ENCODE data around the gene ZNF80.

The ZNF80 gene

GRCh38 chr3:114218006-114218405, 19.4 kb downstream of the ZNF80 start:
- H3K4me2 ChIP-seq (ENCODE audit: low read depth, low read length), result no peak overlapping the region
- no peak overlapping the region for H3K4me3 ChIP-seq (ENCODE audit: low read length)
- no peaks in the 10 kb centered on the region for H3K36me3 ChIP-seq (replicated peaks; ENCODE audit: insufficient read depth, low read length)
- no peak for TF ChIP-seq CTCF (IDR thresholded peaks at IDR 0.05; ENCODE audit: low read length)
- no peak for TF ChIP-seq EZH2phosphoT487 (IDR thresholded peaks at IDR 0.05; ENCODE audit: low read length)
- TF ChIP-seq EZH2 (optimal IDR thresholded peaks at IDR 0.05; ENCODE audit: low read depth, low read length), result no peak
- no peak overlapping the region for H2AFZ ChIP-seq (ENCODE audit: low read length)
- H3F3A ChIP-seq (ENCODE audit: insufficient read depth, low read length), result peaks cover 5% of the 10 kb centered on the region; the same call in 1 of the 2 replicates
- no peak overlapping the region for H3K27ac ChIP-seq (ENCODE audit: low read length)
- H3K9me2 ChIP-seq (replicated peaks; ENCODE audit: insufficient read depth, low read length), result no peaks in the 10 kb centered on the region
- H3K9ac ChIP-seq (ENCODE audit: low read length), result no peak overlapping the region
- H4K20me1 ChIP-seq (ENCODE audit: insufficient read depth, low read length), result no peaks in the 10 kb centered on the region
- H3K4me1 ChIP-seq (ENCODE audit: low read length), result peaks cover 11% of the 10 kb centered on the region
- H3K9me3 ChIP-seq (replicated peaks; ENCODE audit: insufficient read depth, low read length), result no peaks in the 10 kb centered on the region
- H3K79me2 ChIP-seq (ENCODE audit: low read length), result no peaks in the 10 kb centered on the region
- no peak for DNase-seq
- H3K27me3 ChIP-seq (replicated peaks; ENCODE audit: insufficient read depth, low read length), result no peaks in the 10 kb centered on the region

GRCh38 chr3:114217266-114217665, 20.1 kb downstream of the ZNF80 start:
- Histone ChIP-seq H3F3A (ENCODE audit: insufficient read depth, low read length) (no peaks in the 10 kb centered on the region), H3K36me3 (replicated peaks; ENCODE audit: insufficient read depth, low read length) (no peaks in the 10 kb centered on the region), H3K27me3 (replicated peaks; ENCODE audit: insufficient read depth, low read length) (no peaks in the 10 kb centered on the region), H3K9me2 (replicated peaks; ENCODE audit: insufficient read depth, low read length) (no peaks in the 10 kb centered on the region), H3K4me2 (ENCODE audit: low read depth, low read length) (no peak overlapping the region), H3K4me3 (ENCODE audit: low read length) (no peak overlapping the region), H3K27ac (ENCODE audit: low read length) (no peak overlapping the region), H3K9me3 (replicated peaks; ENCODE audit: insufficient read depth, low read length) (no peaks in the 10 kb centered on the region), H3K79me2 (ENCODE audit: low read length) (no peaks in the 10 kb centered on the region), H2AFZ (ENCODE audit: low read length) (no peak overlapping the region), H4K20me1 (ENCODE audit: insufficient read depth, low read length) (no peaks in the 10 kb centered on the region), H3K4me1 (ENCODE audit: low read length) (peaks cover 4% of the 10 kb centered on the region; the same call in 1 of the 2 replicates), H3K9ac (ENCODE audit: low read length) (no peak overlapping the region)
- no peak for DNase-seq
- no peak for TF ChIP-seq EZH2phosphoT487 (IDR thresholded peaks at IDR 0.05; ENCODE audit: low read length)

GRCh38 chr3:114216186-114216970, 21.0 kb downstream of the ZNF80 start:
- Histone ChIP-seq H3K4me3 (ENCODE audit: low read length) (no peak overlapping the region), H2AFZ (ENCODE audit: low read length) (no peak overlapping the region), H4K20me1 (ENCODE audit: insufficient read depth, low read length) (no peaks in the 10 kb centered on the region), H3F3A (ENCODE audit: insufficient read depth, low read length) (no peaks in the 10 kb centered on the region), H3K9me3 (replicated peaks; ENCODE audit: insufficient read depth, low read length) (no peaks in the 10 kb centered on the region), H3K27me3 (replicated peaks; ENCODE audit: insufficient read depth, low read length) (no peaks in the 10 kb centered on the region), H3K27ac (ENCODE audit: low read length) (no peak overlapping the region), H3K36me3 (replicated peaks; ENCODE audit: insufficient read depth, low read length) (no peaks in the 10 kb centered on the region), H3K4me2 (ENCODE audit: low read depth, low read length) (no peak overlapping the region), H3K9me2 (replicated peaks; ENCODE audit: insufficient read depth, low read length) (no peaks in the 10 kb centered on the region), H3K79me2 (ENCODE audit: low read length) (no peaks in the 10 kb centered on the region), H3K9ac (ENCODE audit: low read length) (no peak overlapping the region), H3K4me1 (ENCODE audit: low read length) (no peaks in the 10 kb centered on the region)
- no peak for DNase-seq
- TF ChIP-seq EZH2phosphoT487 (IDR thresholded peaks at IDR 0.05; ENCODE audit: low read length) (no peak), EZH2 (optimal IDR thresholded peaks at IDR 0.05; ENCODE audit: low read depth, low read length) (no peak), CTCF (IDR thresholded peaks at IDR 0.05; ENCODE audit: low read length) (no peak)

Measured in MM.1S (cell line).